Neural cell (in vitro differentiated cells): ENCODE data around the gene EHBP1. TPM values are rescaled to one million over a fixed set of nuclear protein-coding genes. Genes with fewer than 3 reads are reported as not detected.

Source experiments
- H2AFZ ChIP-seq: fragments of 200-600, 300-800 bp; sonication (generic), shearing (Covaris generic); 2 replicates; pipeline ENCODE4 v1.6.0; 2014; ENCODE audit warnings: low read depth, mild to moderate bottlenecking, antibody characterized with exemption, low read length, moderate library complexity
- H3F3A ChIP-seq: fragments of 200-600 bp; shearing (Covaris generic); 2 replicates; pipeline ENCODE4 v1.6.1; 2016; ENCODE audit warnings: mild to moderate bottlenecking, moderate library complexity, mixed read lengths, antibody characterized with exemption, low read length; ENCODE audit not compliant: insufficient read depth, poor library complexity, severe bottlenecking
- H3K27ac ChIP-seq: fragments of 200-600, 300-800 bp; sonication (generic), shearing (Covaris generic); 2 replicates; pipeline ENCODE4 v1.5.1; 2014; ENCODE audit warnings: mild to moderate bottlenecking, low read length, moderate library complexity
- H3K27me3 ChIP-seq: fragments of 300-800, 200-600 bp; sonication (generic), shearing (Covaris generic); 2 replicates; pipeline ENCODE4 v1.6.0; 2014; ENCODE audit warnings: mild to moderate bottlenecking, low read depth, low read length, moderate library complexity; ENCODE audit not compliant: insufficient read depth
- H3K36me3 ChIP-seq: fragments of 300-800, 200-600 bp; sonication (generic), shearing (Covaris generic); 2 replicates; pipeline ENCODE4 v1.5.1; 2014; ENCODE audit warnings: mild to moderate bottlenecking, antibody characterized with exemption, low read length, moderate library complexity; ENCODE audit not compliant: insufficient read depth
- H3K4me2 ChIP-seq: fragments of 300-800, 200-600 bp; sonication (generic), shearing (Covaris generic); 2 replicates; pipeline ENCODE4 v1.6.0; 2014; ENCODE audit warnings: mild to moderate bottlenecking, low read length
- H3K4me3 ChIP-seq: fragments of 300-800, 200-600 bp; sonication (generic), shearing (Covaris generic); 2 replicates; pipeline ENCODE4 v1.5.1; 2014; ENCODE audit warnings: mild to moderate bottlenecking, low read length, moderate library complexity
- H3K79me2 ChIP-seq: fragments of 200-600 bp; shearing (Covaris generic); replicated peaks from 2 replicates; pipeline ENCODE4 v1.6.0; 2014; ENCODE audit warnings: mild to moderate bottlenecking, low read length, moderate library complexity; ENCODE audit not compliant: insufficient read depth
- H3K9ac ChIP-seq: fragments of 300-800, 200-600 bp; sonication (generic), shearing (Covaris generic); 2 replicates; pipeline ENCODE4 v1.6.1; 2016; ENCODE audit warnings: mild to moderate bottlenecking, low read length, mixed read lengths
- H3K9me2 ChIP-seq: fragments of 200-600 bp; shearing (Covaris generic); 2 replicates; pipeline ENCODE4 v1.6.1; 2016; ENCODE audit warnings: mild to moderate bottlenecking, low read length, mixed read lengths; ENCODE audit not compliant: insufficient read depth
- H3K9me3 ChIP-seq: fragments of 200-600, 300-800 bp; sonication (generic), shearing (Covaris generic); 2 replicates; pipeline ENCODE4 v1.6.1; 2016; ENCODE audit warnings: mild to moderate bottlenecking, mixed run types, low read length, moderate library complexity, mixed read lengths
- H4K20me1 ChIP-seq: fragments of 200-600 bp; shearing (Covaris generic); 2 replicates; pipeline ENCODE4 v1.6.1; 2016; ENCODE audit warnings: mild to moderate bottlenecking, mixed run types; ENCODE audit not compliant: insufficient read depth
- CTCF ChIP-seq: fragments of 450-650 bp; IDR thresholded peaks from 2 replicates; pipeline ENCODE4 v1.5.1; 2014; ENCODE audit warnings: antibody characterized with exemption, mild to moderate bottlenecking, moderate library complexity; ENCODE audit not compliant: poor library complexity, severe bottlenecking
- EP300 ChIP-seq: fragments of 450-650 bp; conservative IDR thresholded peaks from 2 replicates; pipeline ENCODE4 v1.6.1; 2014; ENCODE audit warnings: antibody characterized with exemption, mild to moderate bottlenecking, moderate library complexity; ENCODE audit not compliant: poor library complexity, severe bottlenecking
- EZH2 ChIP-seq: fragments of 200-600, 300-800 bp; shearing (Covaris generic), sonication (generic); IDR thresholded peaks from 2 replicates; pipeline ENCODE4 v1.6.1; 2014; ENCODE audit warnings: antibody characterized with exemption, low read length, borderline replicate concordance, mild to moderate bottlenecking; ENCODE audit not compliant: insufficient read depth, poor library complexity, severe bottlenecking
- MXI1 ChIP-seq: fragments of 450-650 bp; conservative IDR thresholded peaks from 2 replicates; pipeline ENCODE4 v1.6.1; 2014; ENCODE audit warnings: antibody characterized with exemption, mild to moderate bottlenecking; ENCODE audit not compliant: poor library complexity, severe bottlenecking
- POLR2AphosphoS5 ChIP-seq: IDR thresholded peaks from 2 replicates; pipeline ENCODE4 v1.6.1; 2012
- RAD21 ChIP-seq: fragments of 450-650 bp; conservative IDR thresholded peaks from 2 replicates; pipeline ENCODE4 v1.6.1; 2014; ENCODE audit warnings: antibody characterized with exemption, mild to moderate bottlenecking, moderate library complexity
- REST ChIP-seq: IDR thresholded peaks from 2 replicates; pipeline ENCODE4 v1.6.1; 2012; ENCODE audit warnings: borderline replicate concordance
- SMC3 ChIP-seq: fragments of 450-650 bp; conservative IDR thresholded peaks from 2 replicates; pipeline ENCODE4 v1.6.1; 2014; ENCODE audit warnings: antibody characterized with exemption, mild to moderate bottlenecking, moderate library complexity; ENCODE audit not compliant: poor library complexity
- TAF1 ChIP-seq: IDR thresholded peaks from 2 replicates; pipeline ENCODE4 v1.6.1; 2012; ENCODE audit warnings: low read depth
- polyA plus RNA-seq: library from polyadenylated mRNA; depleted of rRNA; stranded (reverse); fragments of >200 nt; gene quantifications from 2 replicates; pipeline ENCODE4 v1.2.3, GENCODE V29; 2014

The EHBP1 gene
- polyA plus RNA-seq, 1 donor from 2014 or later, result 52.6 TPM

- no peaks in the 10 kb centered on the region for H3K27me3 ChIP-seq
- H3K4me3 ChIP-seq, result no peak overlapping the region
- no peak for TF ChIP-seq TAF1
- TF ChIP-seq REST, result no peak
- TF ChIP-seq SMC3, result no peak
- TF ChIP-seq CTCF, result no peak
- no peak for TF ChIP-seq MXI1
- TF ChIP-seq EZH2, result no peak
- no peak for TF ChIP-seq RAD21
- no peak for TF ChIP-seq POLR2AphosphoS5
- no peak for TF ChIP-seq EP300
- no peaks in the 10 kb centered on the region for H3K9me2 ChIP-seq
- H4K20me1 ChIP-seq, result no peaks in the 10 kb centered on the region
- H2AFZ ChIP-seq, result no peak overlapping the region
- no peak overlapping the region for H3K27ac ChIP-seq
- no peak overlapping the region for H3K4me2 ChIP-seq
- no peak overlapping the region for H3K9ac ChIP-seq
- no peaks in the 10 kb centered on the region for H3F3A ChIP-seq
- H3K9me3 ChIP-seq, result no peaks in the 10 kb centered on the region
- H3K79me2 ChIP-seq, result no peaks in the 10 kb centered on the region
- H3K36me3 ChIP-seq, result peaks cover 3% of the 10 kb centered on the region
Measured at GRCh38 chr2:62858231-62858832, 152.8 kb downstream of the EHBP1 start.

- no peak overlapping the region for H3K9ac ChIP-seq
- no peaks in the 10 kb centered on the region for H3K36me3 ChIP-seq
- H2AFZ ChIP-seq, result no peak overlapping the region
- no peaks in the 10 kb centered on the region for H3F3A ChIP-seq
- H4K20me1 ChIP-seq, result no peaks in the 10 kb centered on the region
- no peak for TF ChIP-seq REST
- no peak for TF ChIP-seq TAF1
- TF ChIP-seq CTCF, result no peak
- TF ChIP-seq RAD21, result no peak
- TF ChIP-seq MXI1, result no peak
- H3K9me3 ChIP-seq, result no peaks in the 10 kb centered on the region
- H3K9me2 ChIP-seq, result no peaks in the 10 kb centered on the region
- H3K4me2 ChIP-seq, result no peak overlapping the region
- H3K27me3 ChIP-seq, result no peaks in the 10 kb centered on the region
- H3K4me3 ChIP-seq, result no peak overlapping the region
- no peaks in the 10 kb centered on the region for H3K79me2 ChIP-seq
- no peak overlapping the region for H3K27ac ChIP-seq
Measured at GRCh38 chr2:62868947-62869346, 163.4 kb downstream of the EHBP1 start.
